WI38 (cell line): ENCODE data around the gene ZNF263.
"Not testable (repeated sequence)": the region's sequence is repeated elsewhere in the genome, so short reads cannot be mapped to it uniquely, and the experiment has no call there.

ENCODE experiments used
- H3K4me3 ChIP-seq: 2 replicates; pipeline ENCODE4 v1.5.1; 2011; ENCODE audit warnings: low read depth, mild to moderate bottlenecking, control low read depth, low read length
- CTCF ChIP-seq: IDR thresholded peaks from 2 replicates; pipeline ENCODE4 v1.5.1; 2012; ENCODE audit warnings: low read depth, mild to moderate bottlenecking, control low read depth, low read length

ZNF263 gene

GRCh38 chr16:3266873-3267537 lies 16.3 kb upstream of the ZNF263 start:
- TF ChIP-seq CTCF: peak; percentile 62
- no peak overlapping the region for H3K4me3 ChIP-seq

- TF ChIP-seq CTCF: no peak
- H3K4me3 ChIP-seq: no peak overlapping the region
These were observed 15.0 kb upstream of the ZNF263 start for GRCh38 chr16:3268294-3268693.

- H3K4me3 ChIP-seq: not testable (repeated sequence)
These were observed 12.6 kb upstream of the ZNF263 start for GRCh38 chr16:3270718-3271117.

GRCh38 chr16:3271281-3271680 lies 12.0 kb upstream of the ZNF263 start:
- H3K4me3 ChIP-seq: not testable (repeated sequence)

- TF ChIP-seq CTCF: no peak
- H3K4me3 ChIP-seq: no peak overlapping the region
These were observed 8.8 kb upstream of the ZNF263 start for GRCh38 chr16:3274490-3274889.

GRCh38 chr16:3274947-3275346 lies 8.3 kb upstream of the ZNF263 start:
- no peak overlapping the region for H3K4me3 ChIP-seq
- no peak for TF ChIP-seq CTCF

- TF ChIP-seq CTCF: no peak
- H3K4me3 ChIP-seq: no peak overlapping the region
These were observed 6.6 kb upstream of the ZNF263 start for GRCh38 chr16:3276679-3277078.

GRCh38 chr16:3281222-3281820 lies 2.0 kb upstream of the ZNF263 start:
- H3K4me3 ChIP-seq: no peak overlapping the region
- TF ChIP-seq CTCF: no peak
